Esophagus squamous epithelium (tissue), 5 donors: ENCODE measurements around the gene DNM2. TPM values are rescaled to one million over a fixed set of nuclear protein-coding genes. Genes with fewer than 3 reads are reported as not detected.
"Not testable (repeated sequence)": the region's sequence is repeated elsewhere in the genome, so short reads cannot be mapped to it uniquely, and the experiment has no call there.

Experiments used
- DNase-seq: peaks from one replicate; lab custom pipeline; 2025; lab: John Stamatoyannopoulos, UW
- H3K27ac ChIP-seq, 4 donors: fragments of 200-600 bp; sonication (generic); one replicate each; pipeline ENCODE4 v1.5.1; 2016 to 2019; ENCODE audit warnings: mild to moderate bottlenecking in 1 of 4
- H3K27me3 ChIP-seq, 4 donors: fragments of 200-600 bp; sonication (generic); 1 replicate in 3 of 4; 2 replicates in 1 of 4; pipeline versions ENCODE4 v1.5.1 to v1.6.0; 2017 to 2021; ENCODE audit warnings: antibody characterized with exemption in 1 of 4
- H3K36me3 ChIP-seq, 3 donors: fragments of 200-600 bp; sonication (generic); one replicate each; pipeline ENCODE4 v1.5.1; 2016 to 2019
- H3K4me1 ChIP-seq, 3 donors: fragments of 200-600 bp; sonication (generic); one replicate each; pipeline ENCODE4 v1.5.1; 2017 to 2019
- H3K4me3 ChIP-seq, 4 donors: fragments of 200-600 bp; sonication (generic); 1 replicate in 3 of 4; 2 replicates in 1 of 4; pipeline ENCODE4 v1.5.1; 2016 to 2019; ENCODE audit warnings: mild to moderate bottlenecking in 2 of 4, moderate library complexity in 1 of 4
- H3K9me3 ChIP-seq, 3 donors: fragments of 200-600 bp; sonication (generic); one replicate each; pipeline ENCODE4 v1.5.1; 2016 to 2019
- CTCF ChIP-seq, 6 experiments: fragments of 450-650 bp in 4 of 6; fragments of 200-600 bp in 2 of 6; sonication (generic) in 2 of 6; IDR thresholded peaks; one replicate each; pipeline ENCODE4 v1.5.1; 2016 to 2019; ENCODE audit warnings: antibody characterized with exemption in 6 of 6, mild to moderate bottlenecking in 4 of 6, moderate library complexity in 4 of 6
- POLR2A ChIP-seq, 4 donors: fragments of 450-650 bp; IDR thresholded peaks; one replicate each; pipeline ENCODE4 v1.6.1; 2017; ENCODE audit warnings: antibody characterized with exemption in 4 of 4, mild to moderate bottlenecking in 4 of 4, moderate library complexity in 3 of 4
- WGBS, 2 donors: methylation state at CpG; one replicate each; pipeline ENCODE4 v1.1.5; 2018; 5-methylcytosine and 5-hydroxymethylcytosine counted together
- intact Hi-C: fragments of 100-400 bp; cut with DNase I; formaldehyde crosslinking; loops from one replicate; pipeline ENCODE4 v1.15.0; 2022
- total RNA-seq, 4 donors: library from RNA; depleted of rRNA; stranded (reverse); fragments of >200 nt; gene quantifications; one replicate each; pipeline ENCODE4 v1.1.0, GENCODE V29; 2016
- donor health status: DM: yes; HTN: yes; CAD: no.

DNM2 gene
- total RNA-seq, 4 donors from 2014 or later: 79.9 to 138 (median 102) TPM

GRCh38 chr19:10855879-10856522 is 138.1 kb downstream of the DNM2 start:
- WGBS, 2 donors: 64 to 71% methylated on average over 4 to 5 of the region's 5 CpGs
- no peak overlapping the region for H3K27ac ChIP-seq
- no peak for TF ChIP-seq POLR2A (IDR thresholded peaks at IDR 0.05)
- TF ChIP-seq CTCF (IDR thresholded peaks at IDR 0.05): peak in 5 of 6 experiments; percentile 22 to 57 (median 41)

GRCh38 chr19:10856899-10857298 is 139.0 kb downstream of the DNM2 start:
- H3K36me3 ChIP-seq, H3K27me3 ChIP-seq, H3K27ac ChIP-seq, DNase-seq, H3K4me3 ChIP-seq, H3K4me1 ChIP-seq, intact Hi-C loops, H3K9me3 ChIP-seq: not testable (repeated sequence)
- WGBS, 2 donors: 78% methylated on average over 1 of the region's 1 CpG; no CpG with 5 or more reads in 1 of the 2 donors

More at GRCh38 chr19:10855879-10856522, 138.1 kb downstream of the DNM2 start:
- no peak overlapping the region for H3K4me3 ChIP-seq
- H3K9me3 ChIP-seq: no peaks in the 10 kb centered on the region
- intact Hi-C loops: no loop called here
- no peaks in the 10 kb centered on the region for H3K36me3 ChIP-seq
- H3K27me3 ChIP-seq: no peaks in the 10 kb centered on the region
- H3K4me1 ChIP-seq: no peaks in the 10 kb centered on the region
- no peak for DNase-seq

DNA sequence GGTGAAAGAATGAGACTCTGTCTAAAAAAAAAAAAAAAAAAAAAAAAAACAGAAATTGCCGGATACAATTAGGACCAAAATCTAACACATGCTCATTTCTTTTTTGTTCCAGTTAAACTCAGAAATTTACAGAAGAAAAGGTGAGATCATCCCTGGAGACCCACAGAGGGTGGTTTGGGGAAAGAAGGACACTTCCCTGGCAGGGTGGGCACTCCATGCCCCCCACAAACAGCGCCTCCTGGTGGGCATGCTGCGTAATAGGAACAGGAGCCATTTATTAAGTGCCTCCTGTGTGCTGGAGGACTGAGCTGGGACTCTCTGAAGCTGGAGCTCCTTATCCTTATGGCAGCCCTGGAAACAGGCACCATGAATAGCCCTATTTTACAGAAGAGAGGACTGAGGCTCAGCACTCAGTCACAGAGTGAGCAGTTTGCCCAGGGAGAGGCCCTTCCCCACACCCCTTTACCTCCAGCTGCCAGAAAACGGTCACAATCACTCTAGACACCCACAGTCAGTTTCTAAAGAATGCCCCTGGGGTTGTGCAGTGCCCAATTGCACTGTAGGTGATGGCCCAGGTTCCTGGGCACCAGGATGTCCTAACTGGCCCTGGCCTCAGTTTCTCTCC is 140.4 kb downstream of the DNM2 start:
- 29 to 45% methylated on average over 3 to 4 of the region's 4 CpGs for WGBS, 2 donors

GRCh38 chr19:10861103-10861651 is 143.3 kb downstream of the DNM2 start:
- intact Hi-C loops: loop anchor here (5.0 kb wide), 1 partner anchor 144 kb away; the partner anchor contains the start of gene DNM2

More for the DNA sequence above, 140.4 kb downstream of the DNM2 start:
- H3K9me3 ChIP-seq: no peaks in the 10 kb centered on the region
- TF ChIP-seq CTCF (IDR thresholded peaks at IDR 0.05) (peak in 5 of 6 experiments; percentile 16 to 56 (median 42)), POLR2A (IDR thresholded peaks at IDR 0.05) (no peak)
- intact Hi-C loops: no loop called here
- no peak overlapping the region for H3K27ac ChIP-seq
- no peak for DNase-seq
- no peak overlapping the region for H3K4me3 ChIP-seq
- H3K27me3 ChIP-seq: no peaks in the 10 kb centered on the region
- peaks cover 0 to 5% (median 0%) of the 10 kb centered on the region in 3 donors for H3K4me1 ChIP-seq
- H3K36me3 ChIP-seq: no peaks in the 10 kb centered on the region

More at GRCh38 chr19:10861103-10861651, 143.3 kb downstream of the DNM2 start:
- WGBS, 2 donors: 61 to 73% methylated on average over 7 of the region's 7 CpGs
- H3K4me1 ChIP-seq: peaks cover 0 to 20% (median 8%) of the 10 kb centered on the region in 3 donors
- H3K4me3 ChIP-seq: no peak overlapping the region
- no peaks in the 10 kb centered on the region for H3K36me3 ChIP-seq
- no peak overlapping the region for H3K27ac ChIP-seq
- peak in 4 of 6 experiments; percentile 29 to 60 (median 40) for TF ChIP-seq CTCF (IDR thresholded peaks at IDR 0.05)
- TF ChIP-seq POLR2A (IDR thresholded peaks at IDR 0.05): no peak
- H3K9me3 ChIP-seq: no peaks in the 10 kb centered on the region
- DNase-seq: no peak
- no peaks in the 10 kb centered on the region for H3K27me3 ChIP-seq
